SU-DHL-6 (cell line): ENCODE data around the gene C1QL2.

ENCODE experiments used
- H2AFZ ChIP-seq: fragments of 200-600 bp; sonication (generic); 2 replicates; pipeline ENCODE4 v1.6.1; 2014; ENCODE audit warnings: low read depth, mild to moderate bottlenecking, moderate library complexity, mixed read lengths, antibody characterized with exemption, low read length; ENCODE audit not compliant: severe bottlenecking
- H3F3A ChIP-seq: fragments of 200-600 bp; shearing (Covaris generic); 2 replicates; pipeline ENCODE4 v1.6.0; 2016; ENCODE audit warnings: antibody characterized with exemption, mild to moderate bottlenecking; ENCODE audit not compliant: insufficient read depth
- H3K27ac ChIP-seq: fragments of 200-600 bp; sonication (generic); 2 replicates; pipeline ENCODE4 v1.5.1; 2016; ENCODE audit warnings: low read depth, mild to moderate bottlenecking, low read length, moderate library complexity, mixed read lengths
- H3K27me3 ChIP-seq: fragments of 200-600 bp; sonication (generic), shearing (Covaris generic); 2 replicates; pipeline ENCODE4 v1.6.0; 2014; ENCODE audit warnings: mild to moderate bottlenecking, low read length
- H3K36me3 ChIP-seq: fragments of 200-600 bp; sonication (generic); 2 replicates; pipeline ENCODE4 v1.6.1; 2014; ENCODE audit warnings: mild to moderate bottlenecking, low read length, mixed read lengths
- H3K4me2 ChIP-seq: fragments of 300-600, 200-600 bp; shearing (Covaris generic), sonication (generic); 2 replicates; pipeline ENCODE4 v1.6.0; 2014; ENCODE audit warnings: low read length, low read depth, mild to moderate bottlenecking; ENCODE audit not compliant: poor library complexity, severe bottlenecking
- H3K4me3 ChIP-seq: fragments of 200-600 bp; sonication (generic); 2 replicates; pipeline ENCODE4 v1.5.1; 2014; ENCODE audit warnings: antibody characterized with exemption, low read length, mild to moderate bottlenecking, mixed read lengths; ENCODE audit not compliant: insufficient read depth, poor library complexity, severe bottlenecking
- H3K79me2 ChIP-seq: fragments of 200-600 bp; sonication (generic); 2 replicates; pipeline ENCODE4 v1.6.1; 2014; ENCODE audit warnings: mild to moderate bottlenecking, low read length, moderate library complexity; ENCODE audit not compliant: insufficient read depth
- H3K9ac ChIP-seq: fragments of 200-600 bp; sonication (generic); 2 replicates; pipeline ENCODE4 v1.7.0; 2014; ENCODE audit warnings: mild to moderate bottlenecking, low read length
- H3K9me2 ChIP-seq: fragments of 200-600 bp; sonication (generic); replicated peaks from 2 replicates; pipeline ENCODE4 v1.6.1; 2014; ENCODE audit warnings: low read length; ENCODE audit not compliant: insufficient read depth
- H3K9me3 ChIP-seq: fragments of 200-600 bp; sonication (generic); 2 replicates; pipeline ENCODE4 v1.6.1; 2014; ENCODE audit warnings: low read length, mixed read lengths; ENCODE audit not compliant: insufficient read depth
- H4K20me1 ChIP-seq: fragments of 200-600 bp; sonication (generic); 2 replicates; pipeline ENCODE4 v1.6.1; 2014; ENCODE audit warnings: low read depth, mild to moderate bottlenecking, antibody characterized with exemption, low read length, moderate library complexity, mixed read lengths
- EZH2phosphoT487 ChIP-seq: fragments of 200-600 bp; sonication (generic), shearing (Covaris generic); conservative IDR thresholded peaks from 2 replicates; pipeline ENCODE4 v1.6.1; 2018; ENCODE audit warnings: mild to moderate bottlenecking, antibody characterized with exemption, low read length, moderate library complexity, mixed read lengths
- TF ChIP-seq, protein P1 (sequence below): fragments of 200-600 bp; sonication (generic); IDR thresholded peaks from one replicate; pipeline ENCODE4 v1.5.1; 2017; ENCODE audit warnings: antibody characterized with exemption, mild to moderate bottlenecking, low read length, moderate library complexity; ENCODE audit not compliant: insufficient read depth, poor library complexity, severe bottlenecking

The C1QL2 gene

DNA sequence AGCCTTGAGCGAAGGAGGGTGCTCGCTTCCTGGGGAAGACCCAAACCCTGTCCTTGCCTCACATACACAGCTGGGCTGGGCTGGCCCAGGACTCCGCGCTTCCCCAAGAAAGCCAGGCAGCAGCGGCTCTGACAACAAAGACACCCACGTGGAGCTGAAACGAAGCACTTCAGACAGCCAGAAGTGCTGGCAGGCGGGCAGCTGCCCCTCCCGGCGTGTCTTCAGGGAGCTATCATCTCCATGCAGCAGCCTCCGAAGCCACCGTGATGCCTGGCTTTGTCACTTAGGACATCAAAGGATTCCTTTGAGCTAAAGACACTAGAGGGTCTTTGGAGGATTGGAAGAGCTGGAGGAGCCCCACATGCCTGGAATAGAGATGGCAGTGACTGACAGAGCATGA lies 35.2 kb downstream of the C1QL2 start:
- no peak overlapping the region for H3K4me2 ChIP-seq
- no peak overlapping the region for H3K4me3 ChIP-seq
- no peaks in the 10 kb centered on the region for H3K36me3 ChIP-seq
- no peak overlapping the region for H3K9ac ChIP-seq
- no peaks in the 10 kb centered on the region for H3K9me2 ChIP-seq
- H3K79me2 ChIP-seq = no peaks in the 10 kb centered on the region
- H3K27me3 ChIP-seq = 0 out of 2 replicates have a peak, but pooled peaks cover 2% of the 10 kb centered on the region
- H3K27ac ChIP-seq = no peak overlapping the region
- TF ChIP-seq, protein P1, sequence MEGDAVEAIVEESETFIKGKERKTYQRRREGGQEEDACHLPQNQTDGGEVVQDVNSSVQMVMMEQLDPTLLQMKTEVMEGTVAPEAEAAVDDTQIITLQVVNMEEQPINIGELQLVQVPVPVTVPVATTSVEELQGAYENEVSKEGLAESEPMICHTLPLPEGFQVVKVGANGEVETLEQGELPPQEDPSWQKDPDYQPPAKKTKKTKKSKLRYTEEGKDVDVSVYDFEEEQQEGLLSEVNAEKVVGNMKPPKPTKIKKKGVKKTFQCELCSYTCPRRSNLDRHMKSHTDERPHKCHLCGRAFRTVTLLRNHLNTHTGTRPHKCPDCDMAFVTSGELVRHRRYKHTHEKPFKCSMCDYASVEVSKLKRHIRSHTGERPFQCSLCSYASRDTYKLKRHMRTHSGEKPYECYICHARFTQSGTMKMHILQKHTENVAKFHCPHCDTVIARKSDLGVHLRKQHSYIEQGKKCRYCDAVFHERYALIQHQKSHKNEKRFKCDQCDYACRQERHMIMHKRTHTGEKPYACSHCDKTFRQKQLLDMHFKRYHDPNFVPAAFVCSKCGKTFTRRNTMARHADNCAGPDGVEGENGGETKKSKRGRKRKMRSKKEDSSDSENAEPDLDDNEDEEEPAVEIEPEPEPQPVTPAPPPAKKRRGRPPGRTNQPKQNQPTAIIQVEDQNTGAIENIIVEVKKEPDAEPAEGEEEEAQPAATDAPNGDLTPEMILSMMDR = no peak
- TF ChIP-seq EZH2phosphoT487 = no peak
- H3F3A ChIP-seq = no peaks in the 10 kb centered on the region
- H4K20me1 ChIP-seq = no peaks in the 10 kb centered on the region
- no peak overlapping the region for H2AFZ ChIP-seq
- H3K9me3 ChIP-seq = no peaks in the 10 kb centered on the region

DNA sequence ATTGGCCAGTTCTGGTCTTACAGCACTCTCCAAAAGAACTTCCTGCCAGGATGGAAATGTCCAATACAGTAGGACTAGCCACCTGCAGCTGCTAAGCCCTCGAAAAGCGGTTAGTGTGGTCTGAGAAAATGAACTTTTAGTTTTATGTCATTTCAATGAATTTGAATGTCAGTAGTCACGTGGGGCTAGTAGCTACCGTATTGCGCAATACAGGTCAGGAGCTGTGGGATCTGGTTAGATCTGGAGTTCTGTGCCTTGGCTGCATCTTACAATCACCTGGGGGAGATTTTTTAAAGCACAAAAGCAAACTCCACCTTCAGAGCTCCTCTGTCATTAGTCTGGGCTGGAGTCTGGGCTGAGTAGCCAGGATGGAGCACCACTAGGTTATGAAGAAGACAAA lies 35.9 kb downstream of the C1QL2 start:
- Histone ChIP-seq H3K9me2 (no peaks in the 10 kb centered on the region), H2AFZ (no peak overlapping the region), H3K4me2 (no peak overlapping the region), H3K4me3 (no peak overlapping the region), H3K9ac (no peak overlapping the region), H3K9me3 (no peaks in the 10 kb centered on the region), H3K36me3 (no peaks in the 10 kb centered on the region), H3F3A (no peaks in the 10 kb centered on the region), H4K20me1 (no peaks in the 10 kb centered on the region), H3K79me2 (no peaks in the 10 kb centered on the region), H3K27me3 (0 out of 2 replicates have a peak, but pooled peaks cover 2% of the 10 kb centered on the region), H3K27ac (no peak overlapping the region)
- TF ChIP-seq, protein P1 = no peak
- TF ChIP-seq EZH2phosphoT487 = no peak

DNA sequence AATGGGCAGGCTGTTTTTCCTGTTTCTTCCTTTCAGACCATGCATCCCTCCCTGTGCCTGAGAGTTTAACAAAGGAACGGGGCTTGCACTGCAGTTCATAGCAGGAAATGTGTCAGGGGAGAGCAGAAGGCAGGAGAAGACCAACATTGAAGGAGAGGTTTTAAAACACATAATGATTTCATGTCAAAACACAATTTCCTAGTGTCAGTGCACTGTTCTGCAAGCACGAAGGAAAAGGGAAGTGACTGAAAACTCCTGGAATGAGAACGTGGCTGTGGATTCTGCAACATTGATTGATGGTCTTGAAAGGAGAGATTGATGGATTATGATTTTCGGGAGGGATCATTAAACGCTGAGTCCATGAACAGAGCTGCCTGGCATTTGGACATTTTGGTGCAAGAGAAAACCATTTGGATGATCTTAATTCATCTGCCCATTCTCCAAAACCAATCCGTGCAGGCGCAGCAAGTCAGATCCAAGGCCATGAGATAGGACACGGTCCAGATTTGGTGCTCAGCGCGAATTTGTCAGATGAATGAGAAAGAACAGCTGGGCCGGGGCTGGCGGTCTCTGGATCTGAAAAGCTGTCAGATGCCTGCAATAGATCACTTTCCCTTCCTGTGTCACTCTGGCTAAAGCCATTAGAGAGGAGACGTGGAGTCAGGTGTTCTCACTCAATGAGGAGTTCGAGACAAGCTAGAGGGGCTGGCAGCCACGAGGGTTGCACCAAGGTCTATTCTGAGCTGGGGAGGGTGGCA lies 38.4 kb downstream of the C1QL2 start:
- TF ChIP-seq EZH2phosphoT487 = no peak
- TF ChIP-seq, protein P1 = no peak
- Histone ChIP-seq H3K4me2 (no peak overlapping the region), H3K27me3 (0 out of 2 replicates have a peak, but pooled peaks cover 2% of the 10 kb centered on the region), H3K79me2 (no peaks in the 10 kb centered on the region), H2AFZ (no peak overlapping the region), H3K27ac (no peak overlapping the region), H4K20me1 (no peaks in the 10 kb centered on the region), H3K9me2 (no peaks in the 10 kb centered on the region), H3F3A (no peaks in the 10 kb centered on the region), H3K36me3 (no peaks in the 10 kb centered on the region), H3K9ac (no peak overlapping the region), H3K4me3 (no peak overlapping the region), H3K9me3 (no peaks in the 10 kb centered on the region)
